Measurements from ENCODE around the gene CHD3. TPM values are rescaled to one million over a fixed set of nuclear protein-coding genes. Genes with fewer than 3 reads are reported as not detected.
"Not testable (repeated sequence)": the region's sequence is repeated elsewhere in the genome, so short reads cannot be mapped to it uniquely, and the experiment has no call there.

CHD3 gene
- total RNA-seq, 1 donor from 2014 or later, result 30.3 TPM

- peak overlapping the region; percentile 95 for H3K4me3 ChIP-seq (ENCODE audit: low read depth, low read length)
- TF ChIP-seq CTCF (conservative IDR thresholded peaks at IDR 0.05; ENCODE audit: low read depth, low read length), result no peak
Observed at GRCh38 chr17:7859028-7859427, 29.6 kb upstream of the CHD3 start.

GRCh38 chr17:7862692-7863437 lies 25.7 kb upstream of the CHD3 start:
- H3K4me3 ChIP-seq (ENCODE audit: low read depth, low read length), result no peak overlapping the region
- DNase-seq (ENCODE audit: low read depth), result no peak
- TF ChIP-seq CTCF (conservative IDR thresholded peaks at IDR 0.05; ENCODE audit: low read depth, low read length), result peak; percentile 74

More at GRCh38 chr17:7859028-7859427, 29.6 kb upstream of the CHD3 start:
- DNase-seq (ENCODE audit: low read depth), result no peak

- H3K4me3 ChIP-seq (ENCODE audit: low read depth, low read length); DNase-seq (ENCODE audit: low read depth): not testable (repeated sequence)
Observed at GRCh38 chr17:7864384-7864783, 24.2 kb upstream of the CHD3 start.

- TF ChIP-seq CTCF (conservative IDR thresholded peaks at IDR 0.05; ENCODE audit: low read depth, low read length), result no peak
- H3K4me3 ChIP-seq (ENCODE audit: low read depth, low read length), result no peak overlapping the region
- DNase-seq (ENCODE audit: low read depth), result no peak
Observed at GRCh38 chr17:7864995-7865650, 23.5 kb upstream of the CHD3 start.

GRCh38 chr17:7867881-7868329 lies 20.7 kb upstream of the CHD3 start:
- no peak overlapping the region for H3K4me3 ChIP-seq (ENCODE audit: low read depth, low read length)
- DNase-seq (ENCODE audit: low read depth), result no peak
- TF ChIP-seq CTCF (conservative IDR thresholded peaks at IDR 0.05; ENCODE audit: low read depth, low read length), result no peak

GRCh38 chr17:7873051-7873450 lies 15.5 kb upstream of the CHD3 start:
- no peak overlapping the region for H3K4me3 ChIP-seq (ENCODE audit: low read depth, low read length)
- no peak for DNase-seq (ENCODE audit: low read depth)
- TF ChIP-seq CTCF (conservative IDR thresholded peaks at IDR 0.05; ENCODE audit: low read depth, low read length), result no peak

- DNase-seq (ENCODE audit: low read depth), result no peak
Observed at GRCh38 chr17:7875804-7876370, 12.7 kb upstream of the CHD3 start.

More at GRCh38 chr17:7875804-7876370, 12.7 kb upstream of the CHD3 start:
- no peak for TF ChIP-seq CTCF (conservative IDR thresholded peaks at IDR 0.05; ENCODE audit: low read depth, low read length)
- H3K4me3 ChIP-seq (ENCODE audit: low read depth, low read length), result no peak overlapping the region

Measured in epithelial cell of proximal tubule (primary cell).